ENCODE results near the gene CNTF.
A peak's percentile ranks its signal among the peaks of the same experiment; 100 is the strongest.

Gene CNTF

GRCh38 chr11:58580311-58580710, 42.2 kb upstream of the CNTF start:
- Histone ChIP-seq H3K36me3 (ENCODE audit: insufficient read depth, low read length) (no peaks in the 10 kb centered on the region), H3K4me3 (ENCODE audit: low read length) (peak overlapping the region; percentile 89), H3K27me3 (ENCODE audit: control insufficient read depth, insufficient read depth, low read length) (no peaks in the 10 kb centered on the region), H3K9me3 (replicated peaks; ENCODE audit: low read length) (no peaks in the 10 kb centered on the region), H3K9ac (ENCODE audit: low read depth, low read length) (peak overlapping the region; percentile 99), H3K4me1 (ENCODE audit: control insufficient read depth, insufficient read depth, low read length) (peaks cover 44% of the 10 kb centered on the region), H3K4me2 (ENCODE audit: low read length) (peak overlapping the region; percentile 81)

- no peak overlapping the region for H3K4me3 ChIP-seq (ENCODE audit: low read length)
- H3K36me3 ChIP-seq (ENCODE audit: insufficient read depth, low read length), result peaks cover 3% of the 10 kb centered on the region
- peaks cover 28% of the 10 kb centered on the region for H3K4me1 ChIP-seq (ENCODE audit: control insufficient read depth, insufficient read depth, low read length)
- no peaks in the 10 kb centered on the region for H3K27me3 ChIP-seq (ENCODE audit: control insufficient read depth, insufficient read depth, low read length)
- H3K9ac ChIP-seq (ENCODE audit: low read depth, low read length), result no peak overlapping the region
- H3K9me3 ChIP-seq (replicated peaks; ENCODE audit: low read length), result no peaks in the 10 kb centered on the region
- H3K4me2 ChIP-seq (ENCODE audit: low read length), result no peak overlapping the region
Measured at GRCh38 chr11:58582437-58582836, 40.0 kb upstream of the CNTF start.

- H3K9ac ChIP-seq (ENCODE audit: low read depth, low read length), result no peak overlapping the region
- H3K4me2 ChIP-seq (ENCODE audit: low read length), result no peak overlapping the region
- H3K4me3 ChIP-seq (ENCODE audit: low read length), result no peak overlapping the region
- peaks cover 3% of the 10 kb centered on the region for H3K36me3 ChIP-seq (ENCODE audit: insufficient read depth, low read length)
- H3K27me3 ChIP-seq (ENCODE audit: control insufficient read depth, insufficient read depth, low read length), result no peaks in the 10 kb centered on the region
- H3K4me1 ChIP-seq (ENCODE audit: control insufficient read depth, insufficient read depth, low read length), result peaks cover 15% of the 10 kb centered on the region
- no peaks in the 10 kb centered on the region for H3K9me3 ChIP-seq (replicated peaks; ENCODE audit: low read length)
Measured at GRCh38 chr11:58586998-58587397, 35.5 kb upstream of the CNTF start.

GRCh38 chr11:58591659-58592058, 30.8 kb upstream of the CNTF start:
- peaks cover 10% of the 10 kb centered on the region for H3K4me1 ChIP-seq (ENCODE audit: control insufficient read depth, insufficient read depth, low read length)
- H3K27me3 ChIP-seq (ENCODE audit: control insufficient read depth, insufficient read depth, low read length), result no peaks in the 10 kb centered on the region
- no peak overlapping the region for H3K4me2 ChIP-seq (ENCODE audit: low read length)
- H3K36me3 ChIP-seq (ENCODE audit: insufficient read depth, low read length), result peaks cover 19% of the 10 kb centered on the region
- no peak overlapping the region for H3K9ac ChIP-seq (ENCODE audit: low read depth, low read length)
- H3K4me3 ChIP-seq (ENCODE audit: low read length), result no peak overlapping the region
- no peaks in the 10 kb centered on the region for H3K9me3 ChIP-seq (replicated peaks; ENCODE audit: low read length)

- no peaks in the 10 kb centered on the region for H3K9me3 ChIP-seq (replicated peaks; ENCODE audit: low read length)
- H3K27me3 ChIP-seq (ENCODE audit: control insufficient read depth, insufficient read depth, low read length), result no peaks in the 10 kb centered on the region
- H3K4me3 ChIP-seq (ENCODE audit: low read length), result no peak overlapping the region
- peaks cover 10% of the 10 kb centered on the region for H3K4me1 ChIP-seq (ENCODE audit: control insufficient read depth, insufficient read depth, low read length)
- H3K36me3 ChIP-seq (ENCODE audit: insufficient read depth, low read length), result peaks cover 15% of the 10 kb centered on the region
- H3K4me2 ChIP-seq (ENCODE audit: low read length), result no peak overlapping the region
- H3K9ac ChIP-seq (ENCODE audit: low read depth, low read length), result no peak overlapping the region
Measured at GRCh38 chr11:58592760-58593472, 29.5 kb upstream of the CNTF start.

- Histone ChIP-seq H3K9ac (ENCODE audit: low read depth, low read length) (no peak overlapping the region), H3K9me3 (replicated peaks; ENCODE audit: low read length) (no peaks in the 10 kb centered on the region), H3K4me1 (ENCODE audit: control insufficient read depth, insufficient read depth, low read length) (peaks cover 10% of the 10 kb centered on the region), H3K4me3 (ENCODE audit: low read length) (no peak overlapping the region), H3K36me3 (ENCODE audit: insufficient read depth, low read length) (peaks cover 15% of the 10 kb centered on the region), H3K27me3 (ENCODE audit: control insufficient read depth, insufficient read depth, low read length) (no peaks in the 10 kb centered on the region), H3K4me2 (ENCODE audit: low read length) (no peak overlapping the region)
Measured at GRCh38 chr11:58594826-58595225, 27.6 kb upstream of the CNTF start.

- Histone ChIP-seq H3K36me3 (ENCODE audit: insufficient read depth, low read length) (peaks cover 15% of the 10 kb centered on the region), H3K4me1 (ENCODE audit: control insufficient read depth, insufficient read depth, low read length) (peaks cover 10% of the 10 kb centered on the region)
Measured at GRCh38 chr11:58596621-58597020, 25.8 kb upstream of the CNTF start.

GRCh38 chr11:58597486-58598144, 24.9 kb upstream of the CNTF start:
- Histone ChIP-seq H3K36me3 (ENCODE audit: insufficient read depth, low read length) (peaks cover 11% of the 10 kb centered on the region), H3K9ac (ENCODE audit: low read depth, low read length) (no peak overlapping the region), H3K9me3 (replicated peaks; ENCODE audit: low read length) (no peaks in the 10 kb centered on the region), H3K4me3 (ENCODE audit: low read length) (no peak overlapping the region), H3K4me1 (ENCODE audit: control insufficient read depth, insufficient read depth, low read length) (peaks cover 10% of the 10 kb centered on the region), H3K27me3 (ENCODE audit: control insufficient read depth, insufficient read depth, low read length) (no peaks in the 10 kb centered on the region), H3K4me2 (ENCODE audit: low read length) (no peak overlapping the region)

More at GRCh38 chr11:58596621-58597020, 25.8 kb upstream of the CNTF start:
- no peaks in the 10 kb centered on the region for H3K27me3 ChIP-seq (ENCODE audit: control insufficient read depth, insufficient read depth, low read length)
- H3K9ac ChIP-seq (ENCODE audit: low read depth, low read length), result no peak overlapping the region
- no peak overlapping the region for H3K4me2 ChIP-seq (ENCODE audit: low read length)
- no peak overlapping the region for H3K4me3 ChIP-seq (ENCODE audit: low read length)
- no peaks in the 10 kb centered on the region for H3K9me3 ChIP-seq (replicated peaks; ENCODE audit: low read length)

- Histone ChIP-seq H3K4me3 (ENCODE audit: low read length) (no peak overlapping the region), H3K4me1 (ENCODE audit: control insufficient read depth, insufficient read depth, low read length) (peaks cover 5% of the 10 kb centered on the region), H3K27me3 (ENCODE audit: control insufficient read depth, insufficient read depth, low read length) (no peaks in the 10 kb centered on the region)
Measured at GRCh38 chr11:58600510-58600909, 22.0 kb upstream of the CNTF start.

GRCh38 chr11:58606930-58607714, 15.3 kb upstream of the CNTF start:
- no peaks in the 10 kb centered on the region for H3K9me3 ChIP-seq (replicated peaks; ENCODE audit: low read length)
- H3K4me1 ChIP-seq (ENCODE audit: control insufficient read depth, insufficient read depth, low read length), result peaks cover 5% of the 10 kb centered on the region
- H3K36me3 ChIP-seq (ENCODE audit: insufficient read depth, low read length), result peaks cover 25% of the 10 kb centered on the region
- no peak overlapping the region for H3K4me3 ChIP-seq (ENCODE audit: low read length)
- H3K4me2 ChIP-seq (ENCODE audit: low read length), result no peak overlapping the region
- H3K9ac ChIP-seq (ENCODE audit: low read depth, low read length), result no peak overlapping the region
- H3K27me3 ChIP-seq (ENCODE audit: control insufficient read depth, insufficient read depth, low read length), result no peaks in the 10 kb centered on the region

More at GRCh38 chr11:58600510-58600909, 22.0 kb upstream of the CNTF start:
- Histone ChIP-seq H3K9ac (ENCODE audit: low read depth, low read length) (no peak overlapping the region), H3K9me3 (replicated peaks; ENCODE audit: low read length) (no peaks in the 10 kb centered on the region), H3K4me2 (ENCODE audit: low read length) (no peak overlapping the region), H3K36me3 (ENCODE audit: insufficient read depth, low read length) (peaks cover 6% of the 10 kb centered on the region)

GRCh38 chr11:58608331-58608730, 14.1 kb upstream of the CNTF start:
- Histone ChIP-seq H3K4me3 (ENCODE audit: low read length) (no peak overlapping the region), H3K36me3 (ENCODE audit: insufficient read depth, low read length) (peaks cover 36% of the 10 kb centered on the region), H3K4me2 (ENCODE audit: low read length) (no peak overlapping the region), H3K27me3 (ENCODE audit: control insufficient read depth, insufficient read depth, low read length) (no peaks in the 10 kb centered on the region), H3K9ac (ENCODE audit: low read depth, low read length) (no peak overlapping the region), H3K9me3 (replicated peaks; ENCODE audit: low read length) (no peaks in the 10 kb centered on the region), H3K4me1 (ENCODE audit: control insufficient read depth, insufficient read depth, low read length) (peaks cover 5% of the 10 kb centered on the region)

Data from skeletal muscle satellite cell (primary cell).